HepG2 (cell line): ENCODE data around the gene COQ9.

Experiments
- CC2D1A ChIP-seq: sonication (generic); formaldehyde crosslinking; IDR thresholded peaks from 2 replicates; pipeline ENCODE4 v1.8.1; 2023; ENCODE audit warnings: mild to moderate bottlenecking, missing genetic modification reagents
- EZH2 ChIP-seq: conservative IDR thresholded peaks from 2 replicates; pipeline ENCODE4 v1.6.1; 2012; ENCODE audit warnings: mild to moderate bottlenecking, low read depth, low read length, moderate library complexity
- FOXP4 ChIP-seq: sonication (generic); formaldehyde crosslinking; IDR thresholded peaks from 2 replicates; pipeline ENCODE4 v1.4.0; 2020; ENCODE audit warnings: missing genetic modification reagents
- NFYC ChIP-seq: IDR thresholded peaks from 2 replicates; pipeline ENCODE4 v1.6.1; 2016; ENCODE audit warnings: missing genetic modification reagents, missing compliant biosample characterization
- POLR2A ChIP-seq, 2 experiments: IDR thresholded peaks; 2 replicates each; pipeline ENCODE4 v1.6.1; 2011; ENCODE audit warnings: low read depth in 2 of 2, low read length in 2 of 2, mild to moderate bottlenecking in 1 of 2, moderate library complexity in 1 of 2; ENCODE audit not compliant: insufficient read depth in 1 of 2
- POLR2AphosphoS5 ChIP-seq: IDR thresholded peaks from 2 replicates; pipeline ENCODE4 v1.6.1; 2012; ENCODE audit warnings: low read depth, low read length
- SMAD3 ChIP-seq: sonication (generic); formaldehyde crosslinking; IDR thresholded peaks from 2 replicates; pipeline ENCODE4 v1.4.0; 2020; ENCODE audit warnings: missing genetic modification reagents
- TBP ChIP-seq: sonication (generic); formaldehyde crosslinking; IDR thresholded peaks from 2 replicates; pipeline ENCODE4 v1.5.0; 2020; ENCODE audit warnings: missing genetic modification reagents
- ZBTB2 ChIP-seq: sonication (generic); formaldehyde crosslinking; IDR thresholded peaks from 2 replicates; pipeline ENCODE4 v1.8.0; 2022; ENCODE audit warnings: low read depth, missing genetic modification reagents
- ZNF317 ChIP-seq: sonication (generic); formaldehyde crosslinking; IDR thresholded peaks from 2 replicates; pipeline ENCODE4 v1.5.0; 2020; ENCODE audit warnings: mild to moderate bottlenecking, missing genetic modification reagents
- ZNF510 ChIP-seq: sonication (generic); formaldehyde crosslinking; IDR thresholded peaks from 2 replicates; pipeline ENCODE4 v1.4.0; 2020; ENCODE audit warnings: low read depth, mild to moderate bottlenecking, missing genetic modification reagents
- TF ChIP-seq, protein P1 (sequence below): sonication (generic); formaldehyde crosslinking; IDR thresholded peaks from 2 replicates; pipeline ENCODE4 v1.5.0; 2020; ENCODE audit warnings: mild to moderate bottlenecking, missing genetic modification reagents, moderate library complexity
- TF ChIP-seq, protein P2 (sequence below), 2 experiments: IDR thresholded peaks; 2 replicates each; pipeline ENCODE4 v1.6.1; 2011 to 2012; ENCODE audit warnings: low read length in 2 of 2, borderline replicate concordance in 1 of 2, low read depth in 1 of 2, mild to moderate bottlenecking in 1 of 2, moderate library complexity in 1 of 2
- TF ChIP-seq, protein P3 (sequence below): fragments of 450-650 bp; IDR thresholded peaks from 2 replicates; pipeline ENCODE4 v1.6.1; 2016

- TF ChIP-seq NFYC (CRISPR knock-in tag) (no peak), POLR2A (IDR thresholded peaks at IDR 0.05; ENCODE audit: insufficient read depth in 1 of 2, low read depth in 2 of 2, low read length in 2 of 2) (no peak), SMAD3 (CRISPR knock-in tag) (no peak), EZH2 (no peak), ZBTB2 (CRISPR knock-in tag) (no peak), FOXP4 (CRISPR knock-in tag) (no peak), ZNF317 (CRISPR knock-in tag) (no peak), POLR2AphosphoS5 (no peak), CC2D1A (CRISPR knock-in tag) (no peak), TBP (CRISPR knock-in tag) (no peak), ZNF510 (CRISPR knock-in tag) (no peak)
- TF ChIP-seq, protein P1, sequence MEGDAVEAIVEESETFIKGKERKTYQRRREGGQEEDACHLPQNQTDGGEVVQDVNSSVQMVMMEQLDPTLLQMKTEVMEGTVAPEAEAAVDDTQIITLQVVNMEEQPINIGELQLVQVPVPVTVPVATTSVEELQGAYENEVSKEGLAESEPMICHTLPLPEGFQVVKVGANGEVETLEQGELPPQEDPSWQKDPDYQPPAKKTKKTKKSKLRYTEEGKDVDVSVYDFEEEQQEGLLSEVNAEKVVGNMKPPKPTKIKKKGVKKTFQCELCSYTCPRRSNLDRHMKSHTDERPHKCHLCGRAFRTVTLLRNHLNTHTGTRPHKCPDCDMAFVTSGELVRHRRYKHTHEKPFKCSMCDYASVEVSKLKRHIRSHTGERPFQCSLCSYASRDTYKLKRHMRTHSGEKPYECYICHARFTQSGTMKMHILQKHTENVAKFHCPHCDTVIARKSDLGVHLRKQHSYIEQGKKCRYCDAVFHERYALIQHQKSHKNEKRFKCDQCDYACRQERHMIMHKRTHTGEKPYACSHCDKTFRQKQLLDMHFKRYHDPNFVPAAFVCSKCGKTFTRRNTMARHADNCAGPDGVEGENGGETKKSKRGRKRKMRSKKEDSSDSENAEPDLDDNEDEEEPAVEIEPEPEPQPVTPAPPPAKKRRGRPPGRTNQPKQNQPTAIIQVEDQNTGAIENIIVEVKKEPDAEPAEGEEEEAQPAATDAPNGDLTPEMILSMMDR (CRISPR knock-in tag): no peak
- TF ChIP-seq, protein P2, sequence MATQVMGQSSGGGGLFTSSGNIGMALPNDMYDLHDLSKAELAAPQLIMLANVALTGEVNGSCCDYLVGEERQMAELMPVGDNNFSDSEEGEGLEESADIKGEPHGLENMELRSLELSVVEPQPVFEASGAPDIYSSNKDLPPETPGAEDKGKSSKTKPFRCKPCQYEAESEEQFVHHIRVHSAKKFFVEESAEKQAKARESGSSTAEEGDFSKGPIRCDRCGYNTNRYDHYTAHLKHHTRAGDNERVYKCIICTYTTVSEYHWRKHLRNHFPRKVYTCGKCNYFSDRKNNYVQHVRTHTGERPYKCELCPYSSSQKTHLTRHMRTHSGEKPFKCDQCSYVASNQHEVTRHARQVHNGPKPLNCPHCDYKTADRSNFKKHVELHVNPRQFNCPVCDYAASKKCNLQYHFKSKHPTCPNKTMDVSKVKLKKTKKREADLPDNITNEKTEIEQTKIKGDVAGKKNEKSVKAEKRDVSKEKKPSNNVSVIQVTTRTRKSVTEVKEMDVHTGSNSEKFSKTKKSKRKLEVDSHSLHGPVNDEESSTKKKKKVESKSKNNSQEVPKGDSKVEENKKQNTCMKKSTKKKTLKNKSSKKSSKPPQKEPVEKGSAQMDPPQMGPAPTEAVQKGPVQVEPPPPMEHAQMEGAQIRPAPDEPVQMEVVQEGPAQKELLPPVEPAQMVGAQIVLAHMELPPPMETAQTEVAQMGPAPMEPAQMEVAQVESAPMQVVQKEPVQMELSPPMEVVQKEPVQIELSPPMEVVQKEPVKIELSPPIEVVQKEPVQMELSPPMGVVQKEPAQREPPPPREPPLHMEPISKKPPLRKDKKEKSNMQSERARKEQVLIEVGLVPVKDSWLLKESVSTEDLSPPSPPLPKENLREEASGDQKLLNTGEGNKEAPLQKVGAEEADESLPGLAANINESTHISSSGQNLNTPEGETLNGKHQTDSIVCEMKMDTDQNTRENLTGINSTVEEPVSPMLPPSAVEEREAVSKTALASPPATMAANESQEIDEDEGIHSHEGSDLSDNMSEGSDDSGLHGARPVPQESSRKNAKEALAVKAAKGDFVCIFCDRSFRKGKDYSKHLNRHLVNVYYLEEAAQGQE (IDR thresholded peaks at IDR 0.05; ENCODE audit: borderline replicate concordance in 1 of 2, low read depth in 1 of 2, low read length in 2 of 2): no peak
- TF ChIP-seq, protein P3, sequence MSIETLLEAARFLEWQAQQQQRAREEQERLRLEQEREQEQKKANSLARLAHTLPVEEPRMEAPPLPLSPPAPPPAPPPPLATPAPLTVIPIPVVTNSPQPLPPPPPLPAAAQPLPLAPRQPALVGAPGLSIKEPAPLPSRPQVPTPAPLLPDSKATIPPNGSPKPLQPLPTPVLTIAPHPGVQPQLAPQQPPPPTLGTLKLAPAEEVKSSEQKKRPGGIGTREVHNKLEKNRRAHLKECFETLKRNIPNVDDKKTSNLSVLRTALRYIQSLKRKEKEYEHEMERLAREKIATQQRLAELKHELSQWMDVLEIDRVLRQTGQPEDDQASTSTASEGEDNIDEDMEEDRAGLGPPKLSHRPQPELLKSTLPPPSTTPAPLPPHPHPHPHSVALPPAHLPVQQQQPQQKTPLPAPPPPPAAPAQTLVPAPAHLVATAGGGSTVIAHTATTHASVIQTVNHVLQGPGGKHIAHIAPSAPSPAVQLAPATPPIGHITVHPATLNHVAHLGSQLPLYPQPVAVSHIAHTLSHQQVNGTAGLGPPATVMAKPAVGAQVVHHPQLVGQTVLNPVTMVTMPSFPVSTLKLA: no peak
Measured at GRCh38 chr16:57508035-57508425, 60.8 kb downstream of the COQ9 start.
